ENCODE results near the gene ZFAND2B. TPM values are rescaled to one million over a fixed set of nuclear protein-coding genes. Genes with fewer than 3 reads are reported as not detected.

ZFAND2B gene
- total RNA-seq, 4 donors from 2014 or later = 34.6 to 49.9 (median 43.6) TPM

DNA sequence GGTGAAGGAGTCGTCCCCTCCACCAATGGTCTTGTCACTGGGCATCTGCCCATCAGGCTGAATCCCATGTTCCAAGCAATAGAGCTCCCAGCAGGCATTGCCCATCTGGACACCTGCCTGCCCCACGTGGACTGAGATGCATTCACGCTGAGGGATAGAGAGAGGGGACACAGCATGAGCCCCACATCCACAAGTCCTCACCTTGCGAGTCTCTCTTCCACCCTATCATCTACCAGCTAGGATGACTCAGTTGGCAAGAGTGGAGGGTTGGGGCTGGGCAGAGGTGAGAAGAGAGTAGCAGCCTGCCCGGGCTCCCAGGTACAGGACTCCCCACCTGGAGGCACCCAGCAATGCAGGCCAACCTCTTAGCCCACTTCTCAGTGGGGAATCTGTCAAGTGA, 45.5 kb downstream of the ZFAND2B start:
- intact Hi-C loops (cut with DNase I) = no loop called here
- TF ChIP-seq POLR2A (IDR thresholded peaks at IDR 0.05) = peak in 1 of 4 donors; percentile 23
- TF ChIP-seq, protein P1, sequence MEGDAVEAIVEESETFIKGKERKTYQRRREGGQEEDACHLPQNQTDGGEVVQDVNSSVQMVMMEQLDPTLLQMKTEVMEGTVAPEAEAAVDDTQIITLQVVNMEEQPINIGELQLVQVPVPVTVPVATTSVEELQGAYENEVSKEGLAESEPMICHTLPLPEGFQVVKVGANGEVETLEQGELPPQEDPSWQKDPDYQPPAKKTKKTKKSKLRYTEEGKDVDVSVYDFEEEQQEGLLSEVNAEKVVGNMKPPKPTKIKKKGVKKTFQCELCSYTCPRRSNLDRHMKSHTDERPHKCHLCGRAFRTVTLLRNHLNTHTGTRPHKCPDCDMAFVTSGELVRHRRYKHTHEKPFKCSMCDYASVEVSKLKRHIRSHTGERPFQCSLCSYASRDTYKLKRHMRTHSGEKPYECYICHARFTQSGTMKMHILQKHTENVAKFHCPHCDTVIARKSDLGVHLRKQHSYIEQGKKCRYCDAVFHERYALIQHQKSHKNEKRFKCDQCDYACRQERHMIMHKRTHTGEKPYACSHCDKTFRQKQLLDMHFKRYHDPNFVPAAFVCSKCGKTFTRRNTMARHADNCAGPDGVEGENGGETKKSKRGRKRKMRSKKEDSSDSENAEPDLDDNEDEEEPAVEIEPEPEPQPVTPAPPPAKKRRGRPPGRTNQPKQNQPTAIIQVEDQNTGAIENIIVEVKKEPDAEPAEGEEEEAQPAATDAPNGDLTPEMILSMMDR (IDR thresholded peaks at IDR 0.05) = no peak
- H3K4me1 ChIP-seq = peaks cover 51 to 88% (median 63%) of the 10 kb centered on the region in 3 donors
- H3K27me3 ChIP-seq = no peaks in the 10 kb centered on the region
- H3K36me3 ChIP-seq = peaks cover 8 to 37% (median 11%) of the 10 kb centered on the region in 3 donors
- no peak for DNase-seq
- no peaks in the 10 kb centered on the region for H3K9me3 ChIP-seq
- peak overlapping the region; percentile 65 to 83 (median 74) for H3K4me3 ChIP-seq
- WGBS, 2 donors = 49 to 50% methylated on average over 3 to 5 of the region's 5 CpGs
- H3K27ac ChIP-seq = peak overlapping the region; percentile 93 to 96 (median 95)

DNA sequence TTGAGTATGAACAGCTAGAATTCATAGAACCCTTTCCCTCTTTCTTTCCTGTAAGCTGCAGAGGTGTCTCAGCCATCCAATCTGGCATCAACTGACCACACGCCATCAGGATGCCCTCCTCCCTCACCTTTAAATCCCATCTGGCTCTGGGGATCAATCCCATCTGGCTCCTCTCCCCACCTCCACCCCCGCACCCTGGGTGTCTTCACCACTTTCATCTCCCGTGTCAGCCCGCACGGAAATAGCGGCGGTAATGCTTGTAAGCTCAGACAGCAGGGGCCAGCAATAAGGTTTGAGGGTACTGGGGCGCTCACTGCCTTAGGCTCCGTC, 46.0 kb downstream of the ZFAND2B start:
- 21 to 27% methylated on average over 2 of the region's 9 CpGs for WGBS, 2 donors
- peaks cover 8 to 33% (median 11%) of the 10 kb centered on the region in 3 donors for H3K36me3 ChIP-seq
- peaks cover 51 to 84% (median 59%) of the 10 kb centered on the region in 3 donors for H3K4me1 ChIP-seq
- H3K4me3 ChIP-seq = peak overlapping the region; percentile 65 to 83 (median 74)
- peak overlapping the region; percentile 93 to 96 (median 95) for H3K27ac ChIP-seq
- H3K9me3 ChIP-seq = no peaks in the 10 kb centered on the region
- H3K27me3 ChIP-seq = no peaks in the 10 kb centered on the region
- DNase-seq = no peak
- intact Hi-C loops (cut with DNase I) = no loop called here
- TF ChIP-seq POLR2A (IDR thresholded peaks at IDR 0.05) = no peak
- TF ChIP-seq, protein P1 (IDR thresholded peaks at IDR 0.05) = no peak

DNA sequence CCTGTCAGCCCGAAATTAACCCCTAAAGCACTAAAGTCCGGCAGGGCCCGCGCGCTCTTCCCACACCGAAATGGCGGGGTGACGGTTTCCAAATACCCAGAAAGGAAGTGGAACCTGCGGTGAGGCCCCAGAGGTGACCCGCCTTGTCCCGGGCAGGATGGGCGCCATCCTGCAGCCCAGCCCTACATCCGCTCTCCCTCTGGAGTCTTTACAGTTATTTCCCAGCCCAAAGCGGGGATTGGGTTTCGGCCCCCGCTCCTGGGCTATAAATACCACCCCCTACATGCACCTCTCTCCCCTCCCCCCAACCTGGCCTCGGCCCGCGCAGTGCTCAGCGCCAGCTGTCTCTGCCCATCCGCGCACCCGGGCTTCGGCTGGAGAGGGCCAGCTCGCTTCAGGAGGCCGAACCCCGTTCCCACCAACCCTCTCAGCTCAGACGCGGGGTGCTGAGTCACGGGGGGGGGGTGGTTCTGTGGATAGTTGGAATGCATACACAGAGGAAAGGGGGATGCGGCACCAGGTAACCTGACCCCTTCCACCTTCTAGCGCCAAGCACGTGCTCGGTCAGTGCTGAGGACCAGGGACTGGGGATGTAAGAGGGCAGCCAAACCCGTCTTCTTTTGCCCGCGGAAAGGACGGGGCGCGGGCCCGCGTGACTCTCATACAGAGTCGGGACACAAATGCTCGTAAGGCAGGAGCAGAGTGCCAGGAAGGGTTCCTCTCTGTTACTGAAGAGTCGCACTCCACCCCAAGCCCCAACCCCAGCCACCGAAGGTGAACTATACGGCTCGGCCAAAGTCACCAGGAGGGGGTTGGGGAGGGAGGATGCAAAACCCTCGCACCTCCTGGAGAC, 46.5 kb downstream of the ZFAND2B start, which contains the start of gene TUBA4B:
TSS of gene TUBA4B (plus strand) at position 344 of the 853 bp plus-strand sequence. CDS start at position 509, 165 bp downstream.
- peaks cover 50 to 78% (median 58%) of the 10 kb centered on the region in 3 donors for H3K4me1 ChIP-seq

DNA sequence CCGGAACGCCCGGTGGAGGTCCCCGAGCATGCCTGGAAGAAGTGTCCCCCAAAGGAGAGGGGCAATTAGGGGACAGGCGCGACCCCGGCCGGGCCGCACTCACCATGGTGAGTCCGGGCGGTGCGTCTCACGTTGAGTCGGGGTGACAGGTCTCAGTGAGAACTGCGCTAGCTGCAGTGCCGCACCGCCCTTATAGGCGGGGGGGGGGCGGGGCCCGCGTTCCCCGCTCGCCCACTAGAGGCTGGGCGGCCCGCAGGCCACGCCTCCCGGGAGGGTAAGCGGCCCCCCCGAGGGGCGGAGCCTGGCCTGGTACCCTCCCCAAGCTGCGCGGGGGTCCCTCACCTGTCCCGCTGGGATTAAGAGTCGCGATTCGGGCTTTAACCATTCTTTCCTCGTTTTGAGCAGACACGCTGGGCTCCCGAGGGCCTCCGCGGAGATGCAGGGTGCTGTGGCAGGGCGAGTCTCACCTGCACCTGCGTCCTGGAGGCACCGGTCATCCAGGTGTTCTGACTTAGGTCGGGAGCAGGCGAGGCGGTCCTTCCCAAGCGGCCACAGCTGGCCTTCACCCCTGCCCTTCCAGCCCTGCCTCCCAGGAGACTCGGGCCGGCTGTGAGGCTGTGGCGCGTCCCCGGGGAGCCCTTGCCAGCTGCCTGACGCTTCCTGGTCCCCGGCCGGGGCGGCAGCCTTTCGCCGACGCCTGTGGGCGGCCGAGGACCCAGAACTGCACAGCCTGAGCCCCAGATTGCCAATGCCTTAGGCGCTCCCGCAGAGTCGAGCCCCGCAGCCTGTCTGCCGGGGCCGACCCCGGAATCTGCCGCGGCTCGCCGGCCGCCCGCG, 47.4 kb downstream of the ZFAND2B start, which contains the start of gene TUBA4A:
TSS of gene TUBA4A (minus strand) at position 166 of the 837 bp plus-strand sequence. CDS start at position 106, 60 bp downstream.
- Histone ChIP-seq H3K27me3 (peaks cover 0 to 7% (median 0%) of the 10 kb centered on the region in 4 donors), H3K27ac (peak within 1 kb of the TSS; percentile 93 to 96 (median 95)), H3K4me3 (peak within 1 kb of the TSS; percentile 65 to 83 (median 74)), H3K9me3 (no peaks in the 10 kb centered on the region), H3K36me3 (peaks cover 6 to 18% (median 8%) of the 10 kb centered on the region in 3 donors), H3K4me1 (peaks cover 41 to 70% (median 50%) of the 10 kb centered on the region in 3 donors)
- peak; percentile 48 for DNase-seq
- 0% methylated on average over 3 to 4 of the region's 76 CpGs for WGBS, 2 donors
- TF ChIP-seq, protein P1 (IDR thresholded peaks at IDR 0.05) = peak in 4 of 6 experiments; percentile 17 to 43 (median 28)
- peak in 3 of 4 donors; percentile 78 to 99 (median 98) for TF ChIP-seq POLR2A (IDR thresholded peaks at IDR 0.05)
- intact Hi-C loops (cut with DNase I) = no loop called here

More for the DNA sequence above, 46.5 kb downstream of the ZFAND2B start, which contains the start of gene TUBA4B:
- Histone ChIP-seq H3K27ac (peak within 1 kb of the TSS; percentile 93 to 96 (median 95)), H3K9me3 (no peaks in the 10 kb centered on the region), H3K36me3 (peaks cover 6 to 27% (median 8%) of the 10 kb centered on the region in 3 donors), H3K4me3 (peak within 1 kb of the TSS; percentile 65 to 83 (median 74)), H3K27me3 (peaks cover 0 to 2% (median 0%) of the 10 kb centered on the region in 4 donors)
- 1 to 8% methylated on average over 4 to 28 of the region's 49 CpGs for WGBS, 2 donors
- TF ChIP-seq POLR2A (IDR thresholded peaks at IDR 0.05) = no peak
- TF ChIP-seq, protein P1 (IDR thresholded peaks at IDR 0.05) = no peak
- intact Hi-C loops (cut with DNase I) = no loop called here
- DNase-seq = no peak

Data from esophagus squamous epithelium (tissue), 5 donors.